HG03064 (cell line): ENCODE data around the gene LMF1.

Experiments
- ATAC-seq: cut with Tn5 transposase; IDR thresholded peaks from one replicate; pipeline ENCODE4 v1.9.1; 2021; ENCODE audit warnings: low read depth; ENCODE audit not compliant: unreplicated experiment

LMF1 gene

GRCh38 chr16:970766-971581, at the start of gene LMF1:
LMF1 (minus strand) TSS chr16:970984; CDS start chr16:970980, 4 bp downstream.
- peak; percentile 55 for ATAC-seq

GRCh38 chr16:1020091-1020399, 49.3 kb upstream of the LMF1 start:
- no peak for ATAC-seq

- ATAC-seq: no peak
These were observed 48.7 kb upstream of the LMF1 start for GRCh38 chr16:1019231-1020090.

GRCh38 chr16:1018447-1019198, 47.8 kb upstream of the LMF1 start:
- no peak for ATAC-seq

GRCh38 chr16:1014771-1015495, 44.1 kb upstream of the LMF1 start:
- ATAC-seq: no peak

- no peak for ATAC-seq
These were observed 43.4 kb upstream of the LMF1 start for GRCh38 chr16:1014221-1014620.

GRCh38 chr16:1013593-1013900, 42.8 kb upstream of the LMF1 start:
- no peak for ATAC-seq

- ATAC-seq: no peak
These were observed 42.2 kb upstream of the LMF1 start for GRCh38 chr16:1012722-1013592.

- ATAC-seq: no peak
These were observed 41.4 kb upstream of the LMF1 start for GRCh38 chr16:1012135-1012534.

- no peak for ATAC-seq
These were observed 40.7 kb upstream of the LMF1 start for GRCh38 chr16:1011316-1012082.

GRCh38 chr16:1010815-1011214, 40.0 kb upstream of the LMF1 start:
- ATAC-seq: no peak

GRCh38 chr16:1010251-1010650, 39.5 kb upstream of the LMF1 start:
- ATAC-seq: no peak

GRCh38 chr16:1009358-1010150, 38.8 kb upstream of the LMF1 start:
- ATAC-seq: no peak

GRCh38 chr16:1008085-1008484, 37.3 kb upstream of the LMF1 start:
- ATAC-seq: no peak

GRCh38 chr16:1007284-1007850, 36.6 kb upstream of the LMF1 start:
- ATAC-seq: no peak

- no peak for ATAC-seq
These were observed 36.0 kb upstream of the LMF1 start for GRCh38 chr16:1006781-1007180.

- no peak for ATAC-seq
These were observed 34.5 kb upstream of the LMF1 start for GRCh38 chr16:1005286-1005685.
